HepG2 (cell line): ENCODE data around the gene AP1M1. TPM values are rescaled to one million over a fixed set of nuclear protein-coding genes. Genes with fewer than 3 reads are reported as not detected.

Experiments
- ATAC-seq: fragments of 200-7000 bp; cut with Tn5 transposase; 3 replicates; pipeline ENCODE4 v1.9.1; 2020; ENCODE audit warnings: mild to moderate bottlenecking, moderate library complexity
- BruUV-seq: library from RNA; stranded (reverse); fragments of 400-500 nt; replicated peaks from 2 replicates; lab custom pipeline; 2021; lab: Mats Ljungman, UMichigan
- CTCF ChIA-PET: fragments of 300-600 bp; formaldehyde crosslinking; extraction: SDS; loops from one replicate; lab custom pipeline; 2021; ENCODE audit warnings: low total read pairs, inconsistent platforms, low intra/inter-chr PET ratio; lab: Yijun Ruan, JAX
- POLR2A ChIA-PET: fragments of 350-600 bp; sonication (Branson Sonifier 250); formaldehyde crosslinking; loops from one replicate; lab custom pipeline; 2020; ENCODE audit warnings: antibody characterized with exemption, inconsistent platforms; lab: Yijun Ruan, JAX
- DNase-seq: peaks from one replicate; pipeline ENCODE4 v3.0.0-alpha.2; 2015; ENCODE audit warnings: low spot score
- FAIRE-seq: peaks from 3 replicates; lab custom pipeline; 2011; peaks lifted over from hg19 to GRCh38; lab: Jason Lieb, UNC
- H2AFZ ChIP-seq: one replicate; pipeline ENCODE4 v1.6.1; 2011; ENCODE audit warnings: low read length, inconsistent platforms
- H3K27ac ChIP-seq: fragments of 300-600 bp; 3 replicates; pipeline ENCODE4 v1.8.0; 2011; ENCODE audit warnings: mixed run types, mild to moderate bottlenecking, mixed read lengths, low read length, inconsistent platforms; ENCODE audit not compliant: insufficient read depth; ENCODE audit errors: extremely low read length
- H3K27me3 ChIP-seq, 2 experiments: fragments of 200-600 bp in 1 of 2; 2 replicates in 1 of 2; 3 replicates in 1 of 2; pipeline versions ENCODE4 v1.6.0 to v1.8.0; 2011; ENCODE audit warnings: low read length in 2 of 2, mild to moderate bottlenecking in 2 of 2, moderate library complexity in 2 of 2, inconsistent platforms in 1 of 2; ENCODE audit not compliant: insufficient read depth in 2 of 2, control insufficient read depth in 1 of 2
- H3K36me3 ChIP-seq, 2 experiments: fragments of 200-600 bp in 1 of 2; replicated peaks in 1 of 2; 2 replicates in 1 of 2; 3 replicates in 1 of 2; pipeline versions ENCODE4 v1.5.1 to v1.8.0; 2011; ENCODE audit warnings: low read length in 2 of 2, inconsistent platforms in 1 of 2; ENCODE audit not compliant: insufficient read depth in 2 of 2, control insufficient read depth in 1 of 2
- H3K4me1 ChIP-seq: 2 replicates; pipeline ENCODE4 v1.5.1; 2012; ENCODE audit warnings: low read length, inconsistent platforms; ENCODE audit not compliant: insufficient read depth
- H3K4me2 ChIP-seq: 2 replicates; pipeline ENCODE4 v1.6.0; 2011; ENCODE audit warnings: low read depth, low read length, inconsistent platforms
- H3K4me3 ChIP-seq, 3 experiments: fragments of 200-600 bp in 1 of 3; sonication (generic), shearing (Covaris generic) in 1 of 3; replicated peaks in 1 of 3; 2 replicates each; pipeline ENCODE4 v1.5.1; 2011 to 2016; ENCODE audit warnings: low read length in 3 of 3, inconsistent platforms in 2 of 3, low read depth in 2 of 3, mild to moderate bottlenecking in 2 of 3, control low read depth in 1 of 3, mixed read lengths in 1 of 3; ENCODE audit not compliant: insufficient read depth in 1 of 3
- H3K79me2 ChIP-seq: one replicate; pipeline ENCODE4 v1.6.1; 2011; ENCODE audit warnings: low read length, inconsistent platforms; ENCODE audit not compliant: insufficient read depth
- H3K9ac ChIP-seq: 2 replicates; pipeline ENCODE4 v1.6.0; 2011; ENCODE audit warnings: mild to moderate bottlenecking, low read depth, low read length, inconsistent platforms; ENCODE audit not compliant: insufficient read depth
- H3K9me3 ChIP-seq: 2 replicates; pipeline ENCODE4 v1.5.1; 2012; ENCODE audit warnings: mild to moderate bottlenecking, low read length
- H4K20me1 ChIP-seq: 2 replicates; pipeline ENCODE4 v1.6.0; 2011; ENCODE audit warnings: inconsistent platforms, mild to moderate bottlenecking, low read length, moderate library complexity; ENCODE audit not compliant: insufficient read depth
- ARNT ChIP-seq: fragments of 450-650 bp; IDR thresholded peaks from 2 replicates; pipeline ENCODE4 v1.6.1; 2017
- KLF6 ChIP-seq: IDR thresholded peaks from 2 replicates; pipeline ENCODE4 v1.8.0; 2016; ENCODE audit warnings: missing biosample characterization, missing genetic modification reagents
- SMAD9 ChIP-seq: sonication (generic); formaldehyde crosslinking; IDR thresholded peaks from 2 replicates; pipeline ENCODE4 v1.5.1; 2020; ENCODE audit warnings: mild to moderate bottlenecking, missing genetic modification reagents
- ZNF382 ChIP-seq: sonication (generic); formaldehyde crosslinking; IDR thresholded peaks from 2 replicates; pipeline ENCODE4 v1.5.0; 2020; ENCODE audit warnings: missing genetic modification reagents, mild to moderate bottlenecking, borderline replicate concordance
- ZNF557 ChIP-seq: sonication (generic); formaldehyde crosslinking; IDR thresholded peaks from 2 replicates; pipeline ENCODE4 v1.4.0; 2020; ENCODE audit warnings: missing genetic modification reagents
- ZNF598 ChIP-seq: sonication (generic); formaldehyde crosslinking; IDR thresholded peaks from 2 replicates; pipeline ENCODE4 v1.5.1; 2020; ENCODE audit warnings: mild to moderate bottlenecking, missing genetic modification reagents, borderline replicate concordance
- ZNF768 ChIP-seq: sonication (generic); formaldehyde crosslinking; IDR thresholded peaks from 2 replicates; pipeline ENCODE4 v1.4.0; 2020; ENCODE audit warnings: missing genetic modification reagents
- ZNF773 ChIP-seq: sonication (generic); formaldehyde crosslinking; IDR thresholded peaks from 2 replicates; pipeline ENCODE4 v1.4.0; 2020; ENCODE audit warnings: missing genetic modification reagents, borderline replicate concordance
- ZNF800 ChIP-seq: sonication (generic); formaldehyde crosslinking; IDR thresholded peaks from 2 replicates; pipeline ENCODE4 v1.4.0; 2020; ENCODE audit warnings: missing genetic modification reagents
- WGBS: methylation state at CpG from one replicate; pipeline ENCODE4 v1.1.6; 2017; ENCODE audit warnings: low lambda C conversion rate; 5-methylcytosine and 5-hydroxymethylcytosine counted together
- in situ Hi-C: cut with HindIII; loops from 2 replicates; pipeline ENCODE4 v1.10.0; 2017; ENCODE audit warnings: low pct_unique_long_range_greater_than_20kb; ENCODE audit not compliant: extremely low pct_ligation_motif_present
- intact Hi-C: fragments of 100-400 bp; cut with micrococcal nuclease; formaldehyde crosslinking; loops from one replicate; pipeline ENCODE4 v1.10.0; 2022; ENCODE audit not compliant: unreplicated experiment
- polyA plus RNA-seq, 8 experiments: library from polyadenylated mRNA; depleted of rRNA in 3 of 8; stranded (reverse) in 7 of 8; unstranded in 1 of 8; fragments of >200 nt; fragmentation: Illumina TruSeq in 4 of 8; extraction: Trizol in 4 of 8; gene quantifications; 2 replicates each; pipeline versions ENCODE4 v1.2.1 to v1.2.3, GENCODE V29; 2011 to 2016; ENCODE audit warnings: low read depth in 4 of 8, missing spikeins in 1 of 8, mixed read lengths in 1 of 8; ENCODE audit not compliant: insufficient read depth in 1 of 8
- total RNA-seq, 5 experiments: library from RNA; depleted of rRNA; stranded (reverse); fragments of >200 nt; fragmentation: Illumina TruSeq; extraction: Trizol; gene quantifications; 2 replicates each; pipeline ENCODE4 v1.2.3, GENCODE V29; 2016; ENCODE audit warnings: low read depth in 1 of 5
- TF ChIP-seq, protein P1 (sequence below): sonication (generic); formaldehyde crosslinking; IDR thresholded peaks from 2 replicates; pipeline ENCODE4 v1.4.0; 2020; ENCODE audit warnings: mild to moderate bottlenecking, missing genetic modification reagents
- TF ChIP-seq, protein P2 (sequence below): fragments of 450-650 bp; IDR thresholded peaks from 2 replicates; pipeline ENCODE4 v1.6.1; 2016

AP1M1 gene
- total and polyA plus RNA-seq, 2 of the 13 experiments (the other 11 are each of a cell fraction or from before 2014, with no cell fraction given): 34.4 to 46.1 TPM

DNA sequence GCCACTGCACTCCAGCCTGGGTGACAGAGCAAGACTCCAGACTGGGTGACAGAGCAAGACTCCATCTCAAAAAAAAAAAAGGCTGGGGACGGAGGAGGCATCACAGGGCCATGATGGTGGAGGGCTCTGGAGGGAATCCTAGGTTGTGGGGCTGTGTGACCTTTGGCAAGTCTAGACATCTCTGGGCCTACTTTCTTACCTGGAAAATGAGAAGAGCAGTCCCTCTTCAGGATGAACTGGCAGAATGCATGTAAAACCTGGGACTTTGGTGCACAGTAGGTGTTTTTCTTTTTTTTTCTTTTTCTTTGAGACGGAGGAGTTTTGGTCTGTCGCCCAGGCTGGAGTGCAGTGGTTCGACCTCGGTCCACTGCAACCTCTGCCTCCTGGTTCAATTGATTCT, 38.1 kb upstream of the AP1M1 start:
- 84% methylated on average over 5 of the region's 5 CpGs for WGBS
- no peak for FAIRE-seq
- no peak overlapping the region for H2AFZ ChIP-seq
- peaks cover 27% of the 10 kb centered on the region for H3K4me1 ChIP-seq
- no peaks in the 10 kb centered on the region for H3K36me3 ChIP-seq
- POLR2A ChIA-PET: no interaction called here
- H3K79me2 ChIP-seq: no peaks in the 10 kb centered on the region
- in situ Hi-C loops: loop anchor here (25.0 kb wide), 1 partner anchor 522 kb away; the partner anchor contains the start of gene CYP4F3
- H3K27me3 ChIP-seq: no peaks in the 10 kb centered on the region
- DNase-seq: no peak
- ATAC-seq: no peak
- TF ChIP-seq ZNF382 (no peak), ZNF768 (peak; percentile 76; the same call in 1 of the 2 replicates)
- H3K4me2 ChIP-seq: no peak overlapping the region
- intact Hi-C loops: no loop called here
- CTCF ChIA-PET: no interaction called here
- no peak overlapping the region for H3K27ac ChIP-seq
- H4K20me1 ChIP-seq: no peaks in the 10 kb centered on the region
- BruUV-seq: no TSS peak
- H3K9ac ChIP-seq: no peak overlapping the region
- no peaks in the 10 kb centered on the region for H3K9me3 ChIP-seq
- no peak overlapping the region for H3K4me3 ChIP-seq

- in situ Hi-C loops: loop anchor here (25.0 kb wide), 1 partner anchor 523 kb away; the partner anchor contains the start of gene CYP4F3
- Histone ChIP-seq H3K4me2 (no peak overlapping the region), H3K4me1 (peaks cover 30% of the 10 kb centered on the region), H3K4me3 (no peak overlapping the region), H4K20me1 (no peaks in the 10 kb centered on the region), H3K27ac (no peak overlapping the region), H3K36me3 (no peaks in the 10 kb centered on the region), H3K79me2 (no peaks in the 10 kb centered on the region), H3K9me3 (no peaks in the 10 kb centered on the region), H2AFZ (no peak overlapping the region), H3K27me3 (no peaks in the 10 kb centered on the region), H3K9ac (no peak overlapping the region)
- FAIRE-seq: no peak
- no peak for DNase-seq
- ChIA-PET POLR2A (no interaction called here), CTCF (no interaction called here)
- TF ChIP-seq ARNT (no peak), KLF6 (CRISPR knock-in tag) (no peak), ZNF557 (CRISPR knock-in tag) (no peak), ZNF773 (no peak), ZNF598 (CRISPR knock-in tag) (no peak), ZNF800 (CRISPR knock-in tag) (no peak), SMAD9 (CRISPR knock-in tag) (no peak)
- TF ChIP-seq, protein P1, sequence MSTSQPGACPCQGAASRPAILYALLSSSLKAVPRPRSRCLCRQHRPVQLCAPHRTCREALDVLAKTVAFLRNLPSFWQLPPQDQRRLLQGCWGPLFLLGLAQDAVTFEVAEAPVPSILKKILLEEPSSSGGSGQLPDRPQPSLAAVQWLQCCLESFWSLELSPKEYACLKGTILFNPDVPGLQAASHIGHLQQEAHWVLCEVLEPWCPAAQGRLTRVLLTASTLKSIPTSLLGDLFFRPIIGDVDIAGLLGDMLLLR (CRISPR knock-in tag): no peak
- TF ChIP-seq, protein P2, sequence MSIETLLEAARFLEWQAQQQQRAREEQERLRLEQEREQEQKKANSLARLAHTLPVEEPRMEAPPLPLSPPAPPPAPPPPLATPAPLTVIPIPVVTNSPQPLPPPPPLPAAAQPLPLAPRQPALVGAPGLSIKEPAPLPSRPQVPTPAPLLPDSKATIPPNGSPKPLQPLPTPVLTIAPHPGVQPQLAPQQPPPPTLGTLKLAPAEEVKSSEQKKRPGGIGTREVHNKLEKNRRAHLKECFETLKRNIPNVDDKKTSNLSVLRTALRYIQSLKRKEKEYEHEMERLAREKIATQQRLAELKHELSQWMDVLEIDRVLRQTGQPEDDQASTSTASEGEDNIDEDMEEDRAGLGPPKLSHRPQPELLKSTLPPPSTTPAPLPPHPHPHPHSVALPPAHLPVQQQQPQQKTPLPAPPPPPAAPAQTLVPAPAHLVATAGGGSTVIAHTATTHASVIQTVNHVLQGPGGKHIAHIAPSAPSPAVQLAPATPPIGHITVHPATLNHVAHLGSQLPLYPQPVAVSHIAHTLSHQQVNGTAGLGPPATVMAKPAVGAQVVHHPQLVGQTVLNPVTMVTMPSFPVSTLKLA: no peak
- WGBS: 42% methylated on average over 5 of the region's 6 CpGs
- intact Hi-C loops: no loop called here
- no peak for ATAC-seq
- BruUV-seq: no TSS peak
Measured at GRCh38 chr19:16160445-16160942, 37.2 kb upstream of the AP1M1 start.
